GM19043 (cell line): ENCODE results near the gene TMEM163.

Experiments used
- ATAC-seq: cut with Tn5 transposase; IDR thresholded peaks from one replicate; pipeline ENCODE4 v1.9.1; 2021; ENCODE audit warnings: low read depth; ENCODE audit not compliant: unreplicated experiment

The TMEM163 gene

DNA sequence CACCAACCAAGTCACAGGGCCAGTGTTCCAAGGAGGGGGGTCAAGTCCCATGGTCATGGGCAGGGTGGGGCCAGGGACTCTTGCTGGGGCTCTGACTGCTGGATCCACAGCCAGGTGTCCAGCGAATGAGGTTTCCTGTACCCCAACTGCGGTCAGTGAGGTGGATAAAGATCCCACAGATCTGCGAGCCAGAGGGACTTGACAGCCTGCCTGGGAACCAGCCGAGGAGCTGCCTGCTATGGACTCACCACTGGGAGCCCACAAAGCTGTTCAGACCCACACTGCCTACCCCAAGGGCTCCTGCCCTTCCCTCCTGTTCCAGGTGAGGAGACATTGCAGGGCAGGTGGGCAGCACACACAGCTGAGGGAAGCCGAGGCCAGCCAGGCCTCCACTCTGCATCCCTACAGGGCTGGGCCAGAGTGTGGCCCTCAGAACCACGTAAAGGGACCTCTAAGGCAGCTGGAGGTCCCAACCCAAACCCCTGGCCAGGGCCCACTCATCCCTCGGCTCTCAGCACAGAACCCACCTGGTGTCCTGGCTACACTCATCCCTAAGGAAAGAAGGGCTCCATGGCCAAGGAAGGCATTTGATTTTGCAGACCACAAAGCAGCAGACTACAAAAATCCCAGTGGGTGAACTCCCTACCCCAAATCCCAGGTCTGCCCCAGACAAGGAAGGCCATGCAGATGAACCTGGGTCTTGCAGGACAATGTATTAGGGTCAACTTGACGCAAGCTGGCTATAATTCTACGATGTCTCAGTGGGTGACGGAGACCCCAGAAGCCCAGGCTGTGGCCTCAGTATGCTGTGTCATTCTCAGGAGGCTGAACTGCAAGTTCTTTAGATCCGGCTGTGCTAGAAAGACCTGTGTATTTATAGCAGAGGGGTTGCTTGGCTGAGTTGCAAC is 255.8 kb downstream of the TMEM163 start:
- ATAC-seq: no peak

DNA sequence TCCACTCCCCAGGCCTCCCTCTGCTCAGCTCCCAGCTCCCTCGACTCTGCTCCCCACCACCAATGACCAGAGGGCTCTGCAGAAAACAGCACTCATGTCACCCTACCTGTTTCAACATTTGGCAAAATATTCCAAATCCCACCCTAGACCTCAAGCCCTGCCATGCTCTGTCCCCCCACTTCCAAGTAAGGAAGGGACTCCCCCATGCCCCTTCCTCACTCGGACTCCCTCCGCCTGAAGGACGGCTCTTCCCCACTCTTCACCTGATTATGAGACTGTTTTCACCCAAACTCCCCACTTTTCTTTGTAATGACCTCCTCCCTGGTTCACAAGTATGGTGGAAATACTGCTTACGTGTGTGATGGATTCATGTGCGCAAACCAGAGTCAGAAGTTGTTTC is 256.5 kb downstream of the TMEM163 start:
- no peak for ATAC-seq

DNA sequence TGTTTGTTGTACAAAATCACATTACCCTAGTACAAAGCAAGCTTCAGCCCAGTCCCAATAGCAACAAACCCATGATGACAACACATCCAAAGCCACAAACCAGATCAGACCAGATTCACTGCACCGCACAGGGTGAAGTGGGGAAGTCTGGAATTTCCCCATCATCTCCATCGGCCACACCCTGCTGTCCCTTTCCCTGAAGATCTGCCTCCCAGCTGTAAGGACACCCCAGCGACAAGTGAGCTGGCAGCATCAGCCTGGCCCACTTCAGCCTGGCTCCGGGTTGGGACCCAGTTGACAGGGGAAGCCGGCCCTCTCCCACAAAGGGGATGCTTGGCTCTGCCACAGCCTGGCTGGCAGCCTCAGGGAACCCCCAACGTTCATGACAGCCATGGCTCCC is 257.3 kb downstream of the TMEM163 start:
- no peak for ATAC-seq

DNA sequence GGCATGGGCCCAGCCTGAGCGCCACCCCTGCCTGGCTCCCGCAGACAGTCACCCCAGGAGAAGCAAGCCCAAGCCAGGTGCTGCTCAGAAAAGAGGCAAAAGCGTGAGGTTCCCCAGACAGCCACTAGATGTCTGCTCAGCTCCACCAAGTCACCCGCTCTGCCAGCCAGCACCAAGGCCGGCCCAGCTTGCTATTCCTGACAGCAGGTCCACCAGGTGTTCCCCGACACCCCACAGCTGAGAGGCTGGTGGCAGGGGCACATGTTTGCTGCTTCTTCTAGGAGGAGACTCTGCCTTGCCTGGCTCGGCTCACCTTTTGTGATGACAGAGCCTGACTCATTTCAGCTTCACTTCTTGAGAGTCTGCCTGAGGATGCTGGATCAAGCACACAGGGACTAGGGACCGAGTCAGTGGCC is 258.2 kb downstream of the TMEM163 start:
- peak; percentile 77 for ATAC-seq

DNA sequence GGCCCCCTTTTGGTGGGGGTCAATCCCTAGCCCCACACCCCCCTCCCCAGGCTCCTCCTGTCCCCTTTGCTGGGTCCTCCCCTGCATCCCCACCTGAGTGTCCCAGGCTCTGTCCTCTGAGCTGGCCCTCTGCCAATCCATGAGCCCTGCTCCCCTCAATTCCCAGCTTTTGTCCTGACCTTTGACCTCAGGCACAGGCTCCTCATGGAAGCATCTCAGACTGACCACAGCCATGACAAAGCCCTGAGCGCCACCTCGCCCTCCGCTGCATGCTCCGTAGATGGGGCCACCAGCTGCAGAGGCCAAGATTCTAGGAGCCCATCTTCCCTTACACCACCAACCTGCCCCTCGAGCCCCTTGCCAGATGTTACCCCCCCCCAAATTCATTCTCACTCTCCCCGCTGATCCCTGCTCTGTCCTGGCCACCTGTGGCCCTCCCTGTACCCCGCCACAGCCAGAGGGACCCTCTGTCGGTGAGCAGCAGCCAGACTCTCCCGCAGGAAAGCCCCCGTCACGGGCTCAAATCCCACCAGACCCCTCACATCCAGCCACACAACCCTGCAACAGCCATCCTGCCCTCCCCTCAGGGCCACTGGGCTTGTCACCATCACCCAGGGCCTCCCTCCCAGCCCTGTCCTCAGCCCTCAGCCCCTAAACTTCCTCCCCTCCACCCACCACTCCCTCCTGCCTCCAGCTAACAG is 258.9 kb downstream of the TMEM163 start:
- ATAC-seq: no peak

DNA sequence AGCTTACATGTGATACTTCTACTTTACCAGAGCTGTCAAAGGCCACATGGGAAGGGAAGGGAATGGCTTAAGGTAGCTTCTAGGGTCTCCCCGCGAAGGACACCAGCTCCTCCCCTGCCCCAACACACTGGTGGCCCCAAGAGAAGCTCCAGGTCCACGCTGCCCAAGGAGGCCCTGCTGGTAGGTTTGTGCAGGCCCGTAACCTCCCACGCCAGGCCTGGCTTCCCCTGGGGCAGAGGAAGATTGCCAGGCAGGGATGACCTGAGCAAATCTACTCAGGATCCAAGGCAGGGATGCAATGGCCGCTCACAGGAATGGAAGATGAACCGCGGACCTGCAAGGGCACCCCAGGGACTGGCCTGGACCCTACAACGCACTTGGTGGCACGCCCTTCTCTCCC is 259.9 kb downstream of the TMEM163 start:
- ATAC-seq: no peak

DNA sequence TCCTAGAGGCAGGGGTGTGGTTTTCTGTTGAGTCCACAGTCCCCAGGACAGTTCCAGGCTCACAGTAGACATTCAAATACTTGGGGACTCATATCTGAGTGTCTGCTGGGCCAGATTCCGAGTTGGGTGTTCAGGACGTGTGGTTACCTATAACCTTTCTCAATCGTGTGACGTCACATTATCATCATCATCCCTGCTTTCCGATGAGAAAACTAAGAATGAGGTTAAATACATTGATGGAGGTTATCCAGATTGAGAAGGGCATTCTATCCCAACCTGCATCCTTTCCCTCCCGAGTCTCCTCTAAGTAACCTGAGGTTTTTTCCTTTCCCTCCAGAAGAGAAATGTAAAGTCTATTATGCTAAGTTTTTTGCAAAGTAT is 260.3 kb downstream of the TMEM163 start:
- ATAC-seq: no peak

DNA sequence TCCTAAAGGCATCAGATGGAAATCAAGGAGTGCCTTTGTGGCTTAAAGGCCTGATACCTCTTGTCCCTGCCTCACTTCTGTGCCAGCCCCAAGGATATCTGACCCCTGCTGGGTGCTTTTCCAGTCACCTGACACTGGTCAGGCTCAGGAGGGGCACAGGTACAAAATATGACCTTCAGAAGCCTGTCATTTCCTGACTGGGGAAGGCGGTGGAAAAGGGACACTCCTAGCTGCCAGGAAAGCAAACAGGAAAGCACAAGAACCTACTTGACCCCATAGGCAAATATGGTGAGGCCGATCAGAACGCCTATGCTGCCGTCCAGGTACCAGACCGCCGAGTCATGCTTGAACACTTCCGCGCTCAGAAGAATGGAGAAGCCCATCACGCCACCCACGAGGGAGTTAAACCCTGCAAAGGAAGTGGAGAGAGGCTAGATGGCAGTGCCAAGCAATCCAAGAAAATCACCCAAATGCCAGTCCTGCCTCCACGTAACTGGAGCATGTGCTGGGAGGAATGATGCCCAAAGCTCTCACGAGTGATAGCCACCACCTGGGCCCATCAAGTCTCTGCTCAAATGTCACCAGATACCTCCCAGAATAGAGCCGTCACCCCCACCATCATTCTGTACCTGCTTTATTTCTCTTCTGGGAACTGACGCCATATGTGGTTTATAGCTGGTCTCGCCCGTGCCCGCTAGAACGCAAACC is 260.9 kb downstream of the TMEM163 start:
- no peak for ATAC-seq

DNA sequence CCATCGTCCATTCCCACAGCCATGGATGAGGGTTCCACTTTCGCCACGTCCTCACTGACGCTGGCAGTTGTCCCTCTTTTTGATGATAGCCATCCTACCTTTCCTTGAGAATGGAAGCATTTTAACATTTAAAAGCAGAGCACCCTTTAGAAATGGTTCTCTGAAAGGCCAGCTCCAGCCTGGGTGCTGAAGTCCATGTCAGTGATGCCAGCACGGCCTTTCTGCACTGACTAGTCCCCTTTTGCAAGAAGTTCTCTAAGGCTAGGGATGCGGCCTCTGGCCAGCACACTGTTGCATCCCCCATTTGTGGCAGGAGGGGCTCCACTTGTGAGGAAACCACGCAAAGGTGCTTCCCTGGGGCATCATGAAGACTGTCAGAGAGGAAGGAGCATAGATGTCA is 261.4 kb downstream of the TMEM163 start:
- ATAC-seq: no peak

DNA sequence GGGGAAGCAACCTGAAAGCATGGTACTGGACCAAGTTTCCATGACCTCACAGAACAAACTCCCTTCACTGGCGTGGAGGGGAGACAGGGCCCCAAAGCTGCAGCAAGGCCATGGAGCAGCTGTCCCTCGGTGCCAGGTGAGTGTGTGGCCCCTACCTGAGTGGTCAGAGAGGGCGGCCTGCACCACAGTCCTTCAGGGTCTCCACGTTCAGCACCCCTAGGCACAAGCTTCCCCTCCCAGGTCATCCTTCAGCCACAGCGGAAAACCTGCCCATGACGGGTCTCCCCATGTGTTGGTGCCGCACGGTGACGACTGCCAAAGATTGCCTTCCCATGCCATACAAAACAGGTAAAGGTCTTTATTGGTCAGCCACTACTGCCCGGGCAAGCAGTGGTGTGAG is 263.4 kb downstream of the TMEM163 start:
- ATAC-seq: no peak

DNA sequence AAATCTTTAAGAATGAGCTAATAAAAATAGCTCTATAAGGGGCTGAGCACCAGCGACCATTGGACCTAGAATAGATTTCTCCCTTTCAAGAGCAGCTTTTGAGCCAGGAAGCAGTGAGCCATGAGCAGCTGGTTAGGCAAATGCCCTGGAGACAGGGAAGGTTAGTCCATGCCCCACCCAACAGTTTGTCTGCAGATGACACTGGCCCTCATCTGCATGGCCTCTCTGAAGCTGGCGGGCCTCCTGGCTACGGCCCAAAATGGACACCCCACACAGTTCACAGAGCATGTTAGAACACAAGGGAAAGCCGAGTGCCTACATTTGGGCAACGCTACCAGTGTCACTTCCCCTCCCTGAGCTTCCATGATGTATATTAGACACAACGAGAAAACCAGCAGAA is 263.9 kb downstream of the TMEM163 start:
- no peak for ATAC-seq

DNA sequence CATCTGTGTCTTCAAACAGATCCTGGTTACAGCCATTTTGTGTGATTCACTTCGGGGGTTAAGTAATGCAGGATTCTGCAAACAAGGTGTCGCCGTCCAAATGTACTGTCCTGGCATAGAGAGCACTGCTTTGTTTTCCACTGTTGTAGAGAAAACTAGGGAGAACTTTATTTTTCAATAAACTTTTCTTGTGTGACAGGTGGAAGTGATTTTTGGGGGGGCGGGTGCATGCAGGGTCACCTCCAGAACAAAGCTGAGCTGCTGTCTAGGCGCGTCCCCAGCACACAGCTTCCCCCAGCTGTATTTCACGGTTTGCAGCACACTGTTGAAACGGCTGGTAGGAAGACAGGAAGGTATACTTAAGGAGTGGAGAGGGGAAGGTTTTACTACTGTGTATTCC is 264.4 kb downstream of the TMEM163 start:
- ATAC-seq: no peak

DNA sequence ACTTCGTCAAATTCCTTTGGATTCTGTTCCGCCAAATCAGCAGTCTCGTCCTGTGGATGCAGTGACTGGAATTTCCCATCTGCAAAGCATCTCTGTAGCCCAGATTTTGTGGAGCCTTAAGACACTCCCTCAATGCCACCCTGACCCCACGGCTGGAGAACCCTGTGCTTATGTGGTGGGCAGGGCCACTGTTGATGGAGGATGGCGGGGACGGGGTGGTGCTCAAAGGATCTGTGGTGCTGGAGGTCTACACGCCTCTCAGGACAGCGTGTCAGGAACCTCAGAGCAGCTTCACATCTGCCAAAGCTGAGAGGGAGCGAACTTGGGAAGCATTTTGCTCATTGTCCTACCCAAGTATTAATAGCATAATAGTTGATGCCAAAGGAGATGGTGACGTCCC is 264.8 kb downstream of the TMEM163 start:
- no peak for ATAC-seq

DNA sequence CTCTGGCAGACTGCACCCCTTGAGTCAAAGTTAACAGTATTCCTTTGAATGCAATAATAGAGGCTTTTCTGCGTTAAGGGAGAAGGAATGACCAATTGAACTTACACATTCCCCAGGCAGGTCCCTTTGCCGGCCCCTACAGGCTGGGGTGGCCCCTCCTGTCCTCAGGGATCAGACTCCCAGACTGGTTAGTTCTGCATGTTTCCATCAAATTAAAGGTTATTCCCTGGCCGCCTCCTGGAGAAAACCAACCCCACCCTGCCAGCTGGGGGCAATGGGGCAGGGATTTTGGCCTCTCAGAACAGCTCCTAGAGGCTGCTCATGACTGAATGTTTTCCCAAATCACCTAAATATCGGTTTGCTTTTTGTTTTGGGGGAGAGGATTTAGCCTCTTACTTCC is 265.3 kb downstream of the TMEM163 start:
- ATAC-seq: no peak

DNA sequence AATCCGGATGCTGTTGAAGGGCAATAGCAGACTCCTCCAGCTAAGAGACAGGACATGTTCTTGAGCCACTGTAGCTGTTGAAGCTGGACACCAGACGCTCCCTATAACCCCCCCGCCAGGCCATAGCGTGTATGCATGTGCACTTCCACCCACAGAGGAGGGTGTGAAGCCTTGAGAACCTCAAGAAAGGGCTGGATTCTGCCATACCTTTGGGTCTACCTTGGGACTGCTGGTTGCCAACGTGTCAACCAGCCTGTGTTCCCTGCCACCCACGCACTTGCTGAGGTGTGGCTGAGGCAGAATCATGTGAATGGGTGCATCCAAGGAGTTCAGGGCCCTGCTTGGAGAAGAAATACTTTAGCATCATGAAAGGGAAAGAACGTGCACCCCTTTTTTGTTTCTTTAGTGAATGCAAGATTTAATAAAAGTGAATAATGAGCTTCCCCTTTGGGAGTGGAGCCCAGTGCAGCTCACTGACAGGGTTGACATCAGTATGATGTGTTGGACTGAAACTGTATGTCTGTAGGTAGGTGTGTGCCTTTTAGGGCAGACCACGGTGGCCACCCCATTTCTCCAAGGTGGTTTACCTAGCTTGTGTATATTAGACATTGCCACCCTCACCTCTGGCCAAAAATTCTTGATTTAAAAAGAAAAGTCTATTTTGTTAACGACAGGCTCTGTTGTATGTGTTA is 266.6 kb downstream of the TMEM163 start:
- ATAC-seq: no peak

DNA sequence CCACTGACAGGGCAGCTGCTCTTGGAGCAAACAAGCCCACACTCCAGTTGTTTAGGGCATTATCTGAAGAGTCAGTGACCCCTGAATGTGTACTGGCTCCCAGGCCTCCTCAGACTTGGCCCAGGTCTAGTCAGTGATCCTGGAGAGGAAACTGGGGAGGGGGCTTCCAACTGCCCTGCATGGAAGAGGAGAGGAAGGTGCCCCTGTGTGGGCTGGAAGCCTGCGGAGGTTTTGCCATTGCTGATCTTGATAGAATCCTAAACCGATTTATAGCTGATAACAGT is 267.5 kb downstream of the TMEM163 start:
- ATAC-seq: no peak

DNA sequence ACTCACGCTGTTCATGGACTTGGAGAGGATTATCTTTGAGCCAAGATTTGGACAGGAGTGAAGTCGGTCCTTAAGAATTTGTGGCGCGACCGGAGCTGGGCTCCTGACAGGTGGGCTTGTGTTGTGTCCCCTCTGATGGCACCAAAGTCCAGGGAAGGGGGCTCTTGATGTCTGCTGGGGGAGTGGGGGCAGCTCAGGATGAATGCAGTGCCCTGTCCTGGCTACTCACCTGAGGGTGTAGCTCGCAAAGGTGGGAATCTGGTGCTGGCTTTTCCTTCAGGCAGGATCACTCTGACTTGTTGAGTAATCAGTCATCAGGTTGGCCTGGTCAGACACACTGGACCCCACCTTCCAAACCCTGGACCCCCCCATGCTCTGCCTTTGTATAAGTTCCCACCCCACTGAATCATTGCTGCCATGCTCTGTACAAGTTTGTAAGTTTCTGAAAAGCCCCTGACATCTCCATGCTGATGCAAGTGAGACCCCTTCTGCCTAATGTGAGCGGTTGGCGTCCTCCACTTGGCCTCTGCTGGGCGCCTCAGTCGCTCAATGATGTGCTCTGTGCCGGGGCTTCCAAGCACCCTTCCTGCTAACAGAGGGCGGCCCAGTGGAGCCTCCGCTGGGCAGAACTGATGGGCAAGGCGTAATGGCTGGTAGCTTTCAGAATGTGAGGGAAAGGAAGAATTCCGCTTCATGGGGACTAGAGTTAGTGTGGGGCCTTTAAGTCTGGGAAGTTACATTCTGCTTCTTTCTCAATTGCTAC is 268.9 kb downstream of the TMEM163 start:
- ATAC-seq: no peak

DNA sequence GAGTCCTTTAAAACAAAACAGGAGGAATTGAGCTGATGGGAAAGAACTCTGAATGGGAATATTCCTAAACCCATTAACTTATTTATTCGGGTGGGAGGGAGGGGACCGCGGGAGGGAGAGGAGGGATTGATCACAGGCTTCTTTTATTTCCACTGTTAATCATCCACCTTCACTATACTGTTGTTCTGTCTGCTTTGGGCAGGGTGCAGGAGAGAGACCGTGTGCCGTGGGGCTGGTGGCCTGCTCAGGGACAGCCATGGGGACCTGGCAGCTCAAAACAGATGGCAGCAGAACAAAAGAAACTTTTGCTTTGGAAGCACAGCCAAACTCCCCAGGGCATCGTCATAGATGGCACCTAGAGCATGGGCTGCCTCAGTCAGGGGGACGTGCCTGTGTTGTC is 269.6 kb downstream of the TMEM163 start:
- no peak for ATAC-seq

DNA sequence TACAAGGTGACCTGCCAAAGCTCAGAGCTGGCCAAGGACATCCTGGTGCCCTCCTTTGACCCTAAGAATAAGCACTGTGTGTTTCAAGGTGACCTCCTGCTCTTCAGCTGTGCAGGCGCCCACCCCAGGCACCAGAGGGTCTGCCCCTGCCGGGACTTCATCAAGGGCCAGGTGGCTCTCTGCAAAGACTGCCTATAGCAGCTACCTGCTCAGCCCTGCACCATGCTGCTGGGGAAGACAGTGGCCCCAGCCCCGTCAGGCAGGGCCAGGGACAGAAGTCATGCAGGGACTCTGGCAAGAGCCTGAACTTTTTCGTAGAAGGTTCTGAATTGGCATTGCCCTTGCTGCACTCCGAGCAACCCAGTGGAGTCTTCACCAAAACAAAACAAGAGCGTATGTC is 270.1 kb downstream of the TMEM163 start:
- ATAC-seq: no peak

DNA sequence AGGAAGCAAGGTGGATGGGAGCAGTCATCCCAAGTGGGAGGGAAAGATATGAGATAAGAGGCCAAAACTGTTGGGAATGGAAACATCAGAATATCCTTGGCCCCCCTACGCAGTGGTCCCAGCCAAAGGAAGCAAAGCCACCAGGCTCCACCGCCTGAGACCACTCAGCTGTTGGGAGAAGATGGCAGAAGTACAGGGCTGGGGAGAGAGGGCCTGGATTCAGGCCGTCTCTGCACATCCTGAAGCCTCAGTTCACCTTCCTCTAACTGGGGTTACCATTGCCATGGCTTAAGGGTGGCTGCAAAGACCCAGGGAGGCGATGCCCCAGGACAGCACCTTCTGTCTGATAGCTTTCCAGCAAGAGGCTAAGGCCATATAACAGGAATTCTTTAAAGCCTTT is 271.1 kb downstream of the TMEM163 start:
- ATAC-seq: no peak
